GM13977 (cell line): ENCODE data around the gene CAMK2D.

Source experiments
- DNase-seq: peaks from one replicate; pipeline ENCODE4 v3.0.0; 2012; ENCODE audit warnings: low spot score
- in situ Hi-C: fragments of 300-500 bp; cut with MboI; formaldehyde crosslinking; loops from one replicate; pipeline ENCODE4 v1.12.0; 2022; ENCODE audit warnings: low sequenced_read_pairs, low pct_unique_long_range_greater_than_20kb, mixed read lengths, inconsistent platforms; ENCODE audit not compliant: unreplicated experiment
- TF ChIP-seq, protein P1 (sequence below): IDR thresholded peaks from 2 replicates; pipeline ENCODE4 v1.5.1; 2012; ENCODE audit warnings: mild to moderate bottlenecking, control low read depth; ENCODE audit not compliant: insufficient read depth; ENCODE audit errors: extremely low read depth, missing control alignments

CAMK2D gene

DNA sequence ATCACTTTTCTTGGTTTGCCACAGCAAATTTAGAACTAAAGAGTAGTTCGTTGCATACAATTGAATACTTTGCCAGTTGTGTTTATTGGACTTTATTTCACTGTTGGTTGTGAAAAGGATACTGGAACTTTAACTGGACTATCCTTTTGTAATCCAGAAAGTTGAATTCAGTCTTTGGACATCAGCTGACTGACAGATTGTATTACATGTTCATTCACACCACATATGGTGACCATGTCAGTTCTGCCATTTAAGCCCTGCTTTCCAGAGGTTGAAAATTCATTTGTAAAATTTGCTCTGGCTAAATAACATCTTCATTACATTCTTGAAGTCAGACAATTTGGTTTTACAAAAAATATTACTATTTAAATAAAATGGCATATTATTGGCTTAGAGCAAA is 251.7 kb downstream of the CAMK2D start:
- TF ChIP-seq, protein P1, sequence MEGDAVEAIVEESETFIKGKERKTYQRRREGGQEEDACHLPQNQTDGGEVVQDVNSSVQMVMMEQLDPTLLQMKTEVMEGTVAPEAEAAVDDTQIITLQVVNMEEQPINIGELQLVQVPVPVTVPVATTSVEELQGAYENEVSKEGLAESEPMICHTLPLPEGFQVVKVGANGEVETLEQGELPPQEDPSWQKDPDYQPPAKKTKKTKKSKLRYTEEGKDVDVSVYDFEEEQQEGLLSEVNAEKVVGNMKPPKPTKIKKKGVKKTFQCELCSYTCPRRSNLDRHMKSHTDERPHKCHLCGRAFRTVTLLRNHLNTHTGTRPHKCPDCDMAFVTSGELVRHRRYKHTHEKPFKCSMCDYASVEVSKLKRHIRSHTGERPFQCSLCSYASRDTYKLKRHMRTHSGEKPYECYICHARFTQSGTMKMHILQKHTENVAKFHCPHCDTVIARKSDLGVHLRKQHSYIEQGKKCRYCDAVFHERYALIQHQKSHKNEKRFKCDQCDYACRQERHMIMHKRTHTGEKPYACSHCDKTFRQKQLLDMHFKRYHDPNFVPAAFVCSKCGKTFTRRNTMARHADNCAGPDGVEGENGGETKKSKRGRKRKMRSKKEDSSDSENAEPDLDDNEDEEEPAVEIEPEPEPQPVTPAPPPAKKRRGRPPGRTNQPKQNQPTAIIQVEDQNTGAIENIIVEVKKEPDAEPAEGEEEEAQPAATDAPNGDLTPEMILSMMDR = no peak
- no peak for DNase-seq
- in situ Hi-C loops = no loop called here

GRCh38 chr4:113505044-113505443 is 256.5 kb downstream of the CAMK2D start:
- DNase-seq = no peak
- TF ChIP-seq, protein P1 = no peak
- in situ Hi-C loops = no loop called here

DNA sequence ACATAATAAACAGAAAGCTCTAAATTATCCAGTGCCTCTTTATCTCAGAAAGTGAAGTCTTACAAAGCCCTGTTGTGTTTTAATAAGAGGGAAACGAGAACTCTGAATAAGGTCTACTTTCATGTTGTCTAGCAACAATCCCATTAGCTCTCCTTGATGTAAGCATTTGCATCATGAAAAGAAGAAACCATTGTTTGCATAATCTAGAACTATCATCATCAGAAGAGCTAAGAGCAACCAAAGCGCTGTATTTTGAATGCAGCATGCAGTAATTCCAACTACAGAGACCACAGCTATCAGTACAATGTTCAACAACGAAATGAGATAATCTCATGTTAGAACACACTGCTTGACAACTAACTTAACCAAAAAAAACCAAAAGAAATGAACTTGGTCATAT is 257.1 kb downstream of the CAMK2D start:
- in situ Hi-C loops = no loop called here
- DNase-seq = no peak
- TF ChIP-seq, protein P1 = no peak

DNA sequence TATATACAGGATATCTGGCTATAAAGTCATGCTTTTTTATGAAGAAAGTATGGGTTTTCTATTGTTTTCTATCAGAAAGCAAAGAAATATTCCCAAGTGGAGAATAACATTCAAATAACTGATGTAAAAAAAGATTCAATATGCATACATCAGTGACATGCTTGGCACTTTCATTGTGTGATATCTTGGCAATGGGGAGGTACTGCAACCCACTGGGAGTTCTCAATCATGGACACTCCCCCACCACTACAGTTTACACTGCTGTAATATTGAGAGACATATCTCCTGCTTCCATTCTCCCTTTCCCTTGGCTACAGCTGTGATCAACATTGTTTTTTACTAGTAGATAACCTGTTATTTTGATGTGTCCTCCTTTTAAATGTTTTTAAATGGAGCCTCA is 257.8 kb downstream of the CAMK2D start:
- in situ Hi-C loops = no loop called here
- no peak for DNase-seq
- TF ChIP-seq, protein P1 = no peak

- TF ChIP-seq, protein P1 = no peak
- DNase-seq = no peak
- in situ Hi-C loops = no loop called here
Observed at GRCh38 chr4:113502906-113503305, 258.6 kb downstream of the CAMK2D start.

- TF ChIP-seq, protein P1 = no peak
- in situ Hi-C loops = no loop called here
- no peak for DNase-seq
Observed at GRCh38 chr4:113502476-113502875, 259.1 kb downstream of the CAMK2D start.

DNA sequence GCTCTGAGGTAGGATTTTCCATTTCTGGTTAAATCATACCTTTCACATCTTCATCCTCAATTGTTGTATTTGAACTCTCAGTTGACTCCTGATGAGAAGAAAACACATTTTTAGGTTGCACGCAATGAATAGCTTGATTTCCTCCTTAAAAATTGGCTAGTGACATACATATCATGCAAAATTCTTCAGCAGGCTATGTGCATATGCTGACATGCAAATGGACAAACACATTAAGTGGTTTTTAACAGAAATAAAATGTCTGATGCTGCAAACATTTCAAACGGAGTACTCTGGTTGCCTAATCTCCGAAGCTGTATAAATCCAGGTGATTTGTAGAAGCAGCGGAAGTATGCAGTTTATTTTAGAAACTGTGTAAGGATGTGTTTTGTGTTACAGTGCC is 261.1 kb downstream of the CAMK2D start:
- TF ChIP-seq, protein P1 = no peak
- in situ Hi-C loops = no loop called here

More for the DNA sequence above, 261.1 kb downstream of the CAMK2D start:
- DNase-seq = no peak
